Renal cortex interstitium (tissue), 15 donors: ENCODE data around the gene NKX2-4. TPM values are rescaled to one million over a fixed set of nuclear protein-coding genes. Genes with fewer than 3 reads are reported as not detected.
"Not testable (repeated sequence)": the region's sequence is repeated elsewhere in the genome, so short reads cannot be mapped to it uniquely, and the experiment has no call there.

ENCODE experiments used
- DNase-seq, 11 donors: peaks; one replicate each; pipeline ENCODE4 v3.0.0-alpha.2; 2013; ENCODE audit warnings: low read depth in 9 of 11, low spot score in 4 of 11; ENCODE audit errors: extremely low read depth in 1 of 11
- long read RNA-seq, 16 experiments: transcript quantifications; one replicate each; lab custom pipeline, GENCODE V29; 2026
- polyA plus RNA-seq, 3 donors: library from polyadenylated mRNA; unstranded; fragments of 120-200 nt; gene quantifications; one replicate each; pipeline ENCODE4 v1.2.1, GENCODE V29; 2013; ENCODE audit not compliant: insufficient read length in 3 of 3

NKX2-4 gene
- polyA plus RNA-seq, result not detected
- long read RNA-seq, donor 1, result 0 reads
- long read RNA-seq, donor 2, result 0 reads
- long read RNA-seq, donor 3, result 0 reads
- long read RNA-seq, donor 4, result 0 reads
- long read RNA-seq, donor 5, result 0 reads
- long read RNA-seq, donor 6, result 0 reads
- long read RNA-seq, donor 7, result 0 reads
- long read RNA-seq, donor 8, result 0 reads
- long read RNA-seq, donor 9, result 0 reads
- long read RNA-seq, donor 10, result 0 reads
- long read RNA-seq, donor 11, result 0 reads
- long read RNA-seq, donor 12, result 0 reads
- long read RNA-seq, donor 13, result 0 reads
- long read RNA-seq, donor 14, result 0 reads
- long read RNA-seq, donor 15, result 0 reads
- long read RNA-seq, donor 16, result 0 reads

DNA sequence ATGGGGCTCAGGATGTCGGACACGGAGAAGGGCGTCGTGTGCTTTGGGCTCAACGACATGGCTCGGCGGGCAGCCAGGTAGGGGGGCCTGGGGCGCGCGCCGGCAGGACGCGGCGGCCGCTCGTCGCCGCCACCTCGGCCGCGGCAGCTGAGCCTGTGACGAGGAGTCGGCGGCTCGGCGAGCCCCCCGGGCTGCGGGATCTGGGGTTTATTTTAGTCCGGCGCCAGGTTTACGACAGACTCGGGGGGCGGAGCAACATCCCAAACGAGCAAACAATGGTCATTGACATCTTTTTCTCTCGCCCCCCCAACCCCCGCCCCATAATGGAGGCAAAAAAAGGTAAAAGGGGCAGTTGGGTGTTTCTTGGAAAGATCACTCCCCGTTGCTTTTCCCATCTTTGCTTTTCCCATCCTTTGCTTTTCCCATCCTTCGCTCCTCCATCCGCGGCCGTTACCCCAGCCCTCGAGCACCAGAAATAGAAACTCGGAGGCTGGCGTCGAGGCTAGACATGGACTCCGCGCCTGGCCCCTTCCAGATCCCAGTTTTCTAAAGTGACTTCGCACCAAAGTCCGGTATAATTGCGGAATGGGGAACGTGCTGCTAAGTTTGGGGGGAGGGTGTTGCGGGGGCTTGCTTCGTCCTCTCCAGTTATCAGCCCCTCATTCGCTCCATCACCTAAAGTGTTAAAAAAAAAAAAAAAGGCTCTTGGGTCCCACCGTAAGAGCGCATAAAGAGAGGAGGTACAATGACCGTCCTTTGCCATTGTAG lies at the start of gene NKX2-4:
Gene NKX2-4 (minus strand): TSS at position 186 of the 768 bp plus-strand sequence. CDS start 127 bp downstream, at position 59.
- DNase-seq, result no peak

GRCh38 chr20:21437816-21438215 lies 40.5 kb upstream of the NKX2-4 start:
- DNase-seq, result no peak

- DNase-seq, result no peak
Measured at GRCh38 chr20:21437248-21437647, 39.9 kb upstream of the NKX2-4 start.

DNA sequence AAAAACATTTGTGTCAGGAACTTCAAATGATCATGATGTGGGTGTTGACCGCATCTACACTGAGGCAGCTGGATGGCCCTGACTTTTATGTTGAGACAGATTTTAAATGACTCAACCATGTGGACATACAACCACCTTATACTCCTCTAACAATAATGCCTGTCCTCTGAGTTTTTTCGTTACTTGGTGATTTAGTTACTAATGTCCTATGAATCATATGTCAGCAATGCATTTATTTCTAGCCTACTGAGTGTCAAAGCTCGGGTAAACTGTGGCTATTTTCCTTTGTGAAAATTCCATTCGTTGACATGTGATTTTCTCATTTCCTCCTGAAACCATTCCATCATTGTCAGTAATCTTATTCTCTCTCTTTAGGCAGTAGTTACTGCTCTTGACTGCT lies 38.9 kb upstream of the NKX2-4 start:
- no peak for DNase-seq

GRCh38 chr20:21435576-21435975 lies 38.2 kb upstream of the NKX2-4 start:
- DNase-seq, result no peak

DNA sequence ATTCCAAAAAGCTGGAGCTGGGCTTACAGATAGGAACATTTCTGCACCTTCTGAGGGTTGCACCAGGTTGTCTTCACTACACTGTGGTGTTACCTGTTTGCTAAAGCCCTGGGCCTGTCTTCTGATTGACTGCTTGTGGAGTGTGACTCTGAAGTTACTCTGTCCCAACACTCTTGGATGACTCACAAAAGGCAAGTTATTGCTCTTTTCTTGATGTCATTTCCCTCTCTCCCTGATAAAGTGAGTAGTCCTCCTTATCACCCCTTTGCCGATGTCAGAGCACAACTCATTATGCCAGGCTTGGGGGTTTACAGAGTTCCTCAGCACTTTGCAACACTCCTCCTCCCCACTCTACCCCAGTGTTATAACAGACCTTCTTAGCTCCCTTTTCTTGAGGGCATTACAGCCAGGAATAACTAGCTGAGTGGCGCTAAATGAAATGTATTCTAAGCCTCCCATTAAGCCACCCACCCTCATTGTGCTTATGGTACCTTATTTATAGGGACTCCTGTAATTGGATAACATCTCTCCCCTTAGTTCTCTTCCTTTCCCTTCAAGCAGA lies 36.1 kb upstream of the NKX2-4 start:
- DNase-seq, result no peak

GRCh38 chr20:21432911-21433310 lies 35.6 kb upstream of the NKX2-4 start:
- DNase-seq, result no peak

DNA sequence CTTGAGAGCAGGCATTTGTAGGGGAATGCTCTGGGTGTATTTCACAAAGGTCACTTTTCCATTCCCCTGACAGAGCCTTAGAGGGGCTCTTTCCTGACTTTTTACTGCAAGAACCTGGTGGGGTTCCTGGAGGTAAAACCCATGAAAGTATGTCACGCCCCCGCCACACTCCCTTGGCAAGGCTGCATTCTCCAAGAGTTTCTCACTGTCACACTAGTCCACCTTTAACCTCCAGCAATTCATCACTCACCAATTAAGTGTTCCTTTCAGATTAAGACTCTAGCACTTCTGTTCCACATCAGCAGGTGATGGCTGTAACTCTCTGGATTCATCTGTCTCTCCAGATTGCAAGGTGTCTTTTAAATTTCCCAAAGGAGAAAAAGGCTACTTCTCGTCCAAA lies 32.7 kb upstream of the NKX2-4 start:
- DNase-seq, result peak in 10 of 11 donors; percentile 19 to 64 (median 34)

DNA sequence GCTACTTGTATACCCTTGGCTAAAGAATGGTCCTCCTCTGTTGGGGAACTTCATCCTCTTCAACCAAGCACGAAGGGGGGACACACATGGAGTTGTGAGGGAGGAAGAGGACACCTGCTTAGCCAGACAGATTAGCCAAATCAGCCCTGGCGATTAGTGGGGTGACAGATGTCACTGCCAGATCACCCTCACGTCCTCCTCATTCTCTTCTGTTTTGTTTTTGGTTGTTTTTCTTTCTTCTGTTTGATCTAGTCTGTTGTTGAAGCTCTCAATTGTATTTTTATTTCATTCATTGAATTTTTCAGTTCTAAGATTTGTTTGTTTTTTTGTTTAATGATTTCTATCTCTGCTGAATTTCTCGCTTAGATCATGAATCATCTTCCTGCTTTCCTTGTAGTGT lies 27.5 kb upstream of the NKX2-4 start:
- no peak for DNase-seq

DNA sequence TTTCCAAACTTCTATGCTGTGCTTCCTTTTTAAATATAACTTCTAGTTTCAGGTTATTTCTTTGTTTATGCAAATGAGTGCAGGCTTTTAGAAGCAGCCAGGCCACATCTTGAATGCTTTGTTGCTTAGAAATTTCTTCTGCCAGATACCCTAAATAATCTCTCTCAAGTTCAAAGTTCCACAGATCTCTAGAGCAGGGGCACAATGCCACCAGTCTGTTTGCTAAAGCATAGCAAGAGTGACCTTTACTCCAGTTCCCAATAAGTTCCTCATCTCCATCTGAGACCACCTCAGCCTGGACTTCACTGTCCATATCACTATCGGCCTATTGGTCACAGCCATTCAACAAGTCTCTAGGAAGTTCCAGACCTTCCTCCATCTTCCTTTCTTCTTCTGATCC lies 26.4 kb upstream of the NKX2-4 start:
- DNase-seq, result not testable (repeated sequence)

GRCh38 chr20:21421601-21422236 lies 24.4 kb upstream of the NKX2-4 start:
- no peak for DNase-seq

DNA sequence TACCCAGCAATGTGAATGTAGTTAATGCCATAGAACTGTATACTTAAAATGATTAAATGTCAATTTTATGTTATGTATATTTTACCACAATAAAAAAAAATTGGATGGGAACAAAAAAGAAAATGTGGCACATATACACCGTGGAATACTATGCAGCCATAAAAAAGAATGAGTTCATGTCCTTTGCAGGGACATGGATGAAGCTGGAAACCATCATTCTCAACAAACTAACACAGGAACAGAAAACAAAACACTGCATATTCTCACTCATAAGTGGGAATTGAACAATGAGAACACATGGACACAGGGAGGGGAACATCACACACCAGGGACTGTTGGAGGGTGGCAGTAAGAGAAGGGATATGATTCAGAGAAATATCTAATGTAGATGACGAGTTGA lies 21.8 kb upstream of the NKX2-4 start:
- DNase-seq, result not testable (repeated sequence)

DNA sequence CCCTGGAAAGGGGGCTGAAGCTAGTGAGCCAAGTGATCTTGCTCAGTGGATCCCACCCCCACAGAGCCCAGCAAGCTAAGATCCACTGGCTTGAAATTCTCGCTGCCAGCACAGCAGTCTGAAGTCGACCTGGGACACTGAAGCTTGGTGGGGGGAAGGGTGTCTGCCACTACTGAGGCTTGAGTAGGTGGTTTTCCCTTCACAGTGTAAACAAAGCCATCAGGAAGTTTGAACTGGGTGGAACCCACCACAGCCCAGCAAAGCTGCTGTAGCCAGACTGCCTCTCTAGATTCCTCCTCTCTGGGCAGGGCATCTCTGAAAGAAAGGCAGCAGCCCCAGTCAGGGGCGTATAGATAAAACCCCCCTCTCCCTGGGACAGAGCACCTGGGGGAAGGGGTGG lies 16.7 kb upstream of the NKX2-4 start:
- not testable (repeated sequence) for DNase-seq

- DNase-seq, result no peak
Measured at GRCh38 chr20:21411725-21412124, 14.4 kb upstream of the NKX2-4 start.

- no peak for DNase-seq
Measured at GRCh38 chr20:21399005-21399475, 1.7 kb upstream of the NKX2-4 start.

GRCh38 chr20:21398109-21399004 lies 1.0 kb upstream of the NKX2-4 start:
- no peak for DNase-seq

- no peak for DNase-seq
Measured at GRCh38 chr20:21396599-21397340, 556 bp downstream of the NKX2-4 start.
